ENCODE results near the gene ANK3.

Gene ANK3

DNA sequence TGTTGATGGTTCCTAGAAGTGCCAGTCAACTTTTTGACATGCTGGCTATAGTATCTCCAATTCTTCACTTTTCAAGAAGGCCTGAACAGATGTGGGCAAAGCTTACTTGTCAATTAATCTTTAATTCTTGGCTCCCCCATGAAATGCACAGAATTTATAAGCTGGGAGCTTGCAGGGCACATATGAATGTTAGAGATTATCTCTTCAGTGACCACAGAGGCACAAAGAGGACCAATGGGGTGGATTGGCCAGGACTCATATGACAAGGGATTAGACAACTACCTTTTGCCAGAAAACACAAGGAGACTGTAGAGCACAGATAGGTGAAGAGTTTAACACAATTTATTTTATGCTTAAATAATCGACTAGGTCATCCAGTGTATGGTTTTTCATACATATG, 361.6 kb downstream of the ANK3 start:
- no peak for DNase-seq (ENCODE audit: low spot score)
- POLR2A ChIA-PET (ENCODE audit: low non-redundant PET): no interaction called here
- H3K27ac ChIP-seq: no peak overlapping the region
- CTCF ChIA-PET: no interaction called here
- TF ChIP-seq, protein P1, sequence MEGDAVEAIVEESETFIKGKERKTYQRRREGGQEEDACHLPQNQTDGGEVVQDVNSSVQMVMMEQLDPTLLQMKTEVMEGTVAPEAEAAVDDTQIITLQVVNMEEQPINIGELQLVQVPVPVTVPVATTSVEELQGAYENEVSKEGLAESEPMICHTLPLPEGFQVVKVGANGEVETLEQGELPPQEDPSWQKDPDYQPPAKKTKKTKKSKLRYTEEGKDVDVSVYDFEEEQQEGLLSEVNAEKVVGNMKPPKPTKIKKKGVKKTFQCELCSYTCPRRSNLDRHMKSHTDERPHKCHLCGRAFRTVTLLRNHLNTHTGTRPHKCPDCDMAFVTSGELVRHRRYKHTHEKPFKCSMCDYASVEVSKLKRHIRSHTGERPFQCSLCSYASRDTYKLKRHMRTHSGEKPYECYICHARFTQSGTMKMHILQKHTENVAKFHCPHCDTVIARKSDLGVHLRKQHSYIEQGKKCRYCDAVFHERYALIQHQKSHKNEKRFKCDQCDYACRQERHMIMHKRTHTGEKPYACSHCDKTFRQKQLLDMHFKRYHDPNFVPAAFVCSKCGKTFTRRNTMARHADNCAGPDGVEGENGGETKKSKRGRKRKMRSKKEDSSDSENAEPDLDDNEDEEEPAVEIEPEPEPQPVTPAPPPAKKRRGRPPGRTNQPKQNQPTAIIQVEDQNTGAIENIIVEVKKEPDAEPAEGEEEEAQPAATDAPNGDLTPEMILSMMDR (conservative IDR thresholded peaks at IDR 0.05; ENCODE audit: low read depth): no peak

DNA sequence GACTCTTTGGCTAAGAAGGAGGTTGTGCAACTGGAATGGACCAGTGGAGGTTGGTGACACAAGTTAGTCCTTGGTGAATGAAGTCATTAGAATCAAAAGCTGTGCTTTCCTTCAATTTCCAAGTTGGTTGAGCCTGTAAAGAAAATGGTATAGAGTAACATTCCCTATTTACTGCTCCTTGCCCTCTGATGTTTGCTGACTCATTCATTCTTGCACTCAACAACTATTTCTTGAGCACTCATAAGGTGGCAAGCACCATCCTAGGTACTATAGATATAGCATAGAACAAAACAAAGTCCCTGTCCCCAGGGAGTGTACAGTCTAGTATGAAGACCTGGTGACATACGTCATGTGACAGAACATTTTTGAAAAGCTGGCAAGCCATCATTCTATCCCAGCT, 364.4 kb downstream of the ANK3 start:
- CTCF ChIA-PET: no interaction called here
- POLR2A ChIA-PET (ENCODE audit: low non-redundant PET): no interaction called here
- no peak for DNase-seq (ENCODE audit: low spot score)
- TF ChIP-seq, protein P1 (conservative IDR thresholded peaks at IDR 0.05; ENCODE audit: low read depth): no peak
- no peak overlapping the region for H3K27ac ChIP-seq

DNA sequence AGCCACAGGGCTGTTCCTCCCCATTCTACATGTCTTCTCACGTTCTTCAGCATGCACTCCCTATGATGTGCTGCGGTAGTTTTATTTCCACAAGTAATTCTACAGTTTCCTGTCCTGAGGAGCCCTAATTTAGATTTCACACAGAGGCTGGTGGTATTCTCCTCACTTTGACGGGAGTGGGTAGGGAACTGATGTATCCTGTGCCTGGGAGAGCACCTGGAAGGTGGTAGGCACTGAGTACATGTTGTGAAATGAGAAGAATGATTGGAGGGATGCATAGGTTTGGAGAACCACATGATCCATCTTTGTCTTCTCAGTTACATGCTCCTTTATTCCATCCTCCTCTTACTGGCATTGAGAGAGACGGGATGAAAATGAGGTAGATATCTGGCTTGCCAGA, 365.2 kb downstream of the ANK3 start:
- TF ChIP-seq, protein P1 (conservative IDR thresholded peaks at IDR 0.05; ENCODE audit: low read depth): no peak
- ChIA-PET POLR2A (ENCODE audit: low non-redundant PET) (no interaction called here), CTCF (interaction anchor here (0.7 kb wide), 1 partner anchor 118 kb away, joined by 3 read pairs; the partner anchor contains the start of gene CCDC6)
- no peak for DNase-seq (ENCODE audit: low spot score)
- no peak overlapping the region for H3K27ac ChIP-seq

DNA sequence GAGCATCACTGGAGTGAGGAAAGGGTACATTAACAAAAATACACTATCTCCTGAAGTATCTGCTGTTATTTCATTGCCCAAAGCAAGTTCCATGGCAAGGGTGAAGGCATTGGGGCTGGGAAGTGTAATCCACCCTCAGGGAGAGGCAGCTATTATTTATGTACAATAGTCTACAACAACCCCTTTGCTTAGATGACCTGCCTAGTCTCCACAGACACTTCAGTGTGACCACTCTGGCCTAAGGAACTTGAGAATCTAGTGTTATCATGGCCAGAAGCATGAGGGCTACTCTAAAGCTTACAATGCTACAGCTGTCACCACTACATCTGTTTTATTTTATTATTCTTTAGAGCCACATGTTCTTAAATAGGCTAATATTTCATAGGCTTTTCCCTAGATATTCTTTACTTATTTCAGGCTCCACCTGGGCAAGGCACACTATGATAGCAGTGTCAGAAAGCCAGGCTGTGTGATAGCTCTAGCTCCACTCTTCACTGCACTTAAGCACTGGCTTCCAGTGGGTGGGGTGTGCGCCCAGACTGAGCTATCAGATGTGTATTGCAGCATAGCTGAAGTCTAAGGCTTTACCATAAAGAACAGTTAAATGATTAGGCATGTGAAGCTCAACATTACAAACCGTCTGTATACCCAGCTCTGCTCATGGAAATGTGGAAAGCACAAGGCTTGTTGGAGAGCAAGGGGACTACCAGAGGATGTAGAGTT, 366.4 kb downstream of the ANK3 start:
- POLR2A ChIA-PET (ENCODE audit: low non-redundant PET): no interaction called here
- TF ChIP-seq, protein P1 (conservative IDR thresholded peaks at IDR 0.05; ENCODE audit: low read depth): no peak
- CTCF ChIA-PET: interaction anchor here (0.9 kb wide), 1 partner anchor 10 kb away, joined by 3 read pairs; no protein-coding TSS in a partner anchor
- H3K27ac ChIP-seq: no peak overlapping the region
- DNase-seq (ENCODE audit: low spot score): no peak

DNA sequence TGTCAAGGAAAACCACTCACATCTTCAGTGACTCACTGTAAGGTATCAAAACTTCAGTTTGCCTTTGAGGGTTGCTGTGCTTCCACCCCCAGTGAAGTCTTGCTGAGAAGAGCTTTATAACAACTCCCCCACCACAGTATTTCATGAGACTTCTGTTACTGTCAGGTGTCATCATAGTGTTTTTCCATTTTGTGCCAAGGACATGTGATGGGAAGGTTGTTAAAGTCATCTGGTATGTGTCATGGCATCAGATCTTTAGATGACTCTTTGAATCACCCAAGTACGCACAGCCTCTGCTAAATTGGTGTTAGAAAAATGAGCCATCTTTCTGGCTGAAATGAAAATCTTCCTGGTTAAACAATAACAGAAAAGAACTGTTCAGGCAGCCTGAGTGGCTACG, 368.3 kb downstream of the ANK3 start:
- no peak overlapping the region for H3K27ac ChIP-seq
- ChIA-PET POLR2A (ENCODE audit: low non-redundant PET) (no interaction called here), CTCF (interaction anchor here (0.6 kb wide), 1 partner anchor 128 kb away, joined by 3 read pairs; no protein-coding TSS in a partner anchor)
- no peak for DNase-seq (ENCODE audit: low spot score)
- TF ChIP-seq, protein P1 (conservative IDR thresholded peaks at IDR 0.05; ENCODE audit: low read depth): no peak

DNA sequence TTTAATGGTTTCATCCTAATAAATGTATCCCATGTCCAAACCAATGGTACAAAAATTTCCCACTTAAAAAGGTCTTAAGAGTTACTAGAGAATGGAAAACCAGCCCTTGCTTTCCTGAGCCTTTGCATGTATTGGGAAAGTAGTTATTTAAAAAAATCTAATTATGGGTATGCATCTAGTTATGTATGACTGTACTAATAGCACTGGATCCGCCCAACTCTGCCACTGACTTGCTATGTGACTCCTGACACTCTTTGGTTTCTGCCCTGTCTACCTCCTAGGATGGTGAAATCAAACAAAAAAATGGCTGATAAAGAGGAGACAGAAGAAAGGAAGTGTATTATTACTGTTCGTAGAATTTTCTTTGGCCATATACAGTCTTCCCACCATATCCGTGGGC, 372.9 kb downstream of the ANK3 start:
- TF ChIP-seq, protein P1 (conservative IDR thresholded peaks at IDR 0.05; ENCODE audit: low read depth): no peak
- DNase-seq (ENCODE audit: low spot score): no peak
- H3K27ac ChIP-seq: no peak overlapping the region
- ChIA-PET POLR2A (ENCODE audit: low non-redundant PET) (no interaction called here), CTCF (no interaction called here)

Measured in RWPE1 (cell line).